GM12874 (cell line): ENCODE data around the gene ARMC12.

ENCODE experiments used
- CTCF ChIP-seq: IDR thresholded peaks from 2 replicates; pipeline ENCODE4 v1.5.1; 2011; ENCODE audit warnings: low read depth, mild to moderate bottlenecking, control low read depth, low read length, moderate library complexity; ENCODE audit not compliant: insufficient read depth

ARMC12 gene

GRCh38 chr6:35754452-35755277, 17.8 kb downstream of the ARMC12 start:
- TF ChIP-seq CTCF = no peak

- no peak for TF ChIP-seq CTCF
Observed at GRCh38 chr6:35755278-35755924, 18.6 kb downstream of the ARMC12 start.

GRCh38 chr6:35757456-35758123, 20.8 kb downstream of the ARMC12 start:
- peak; percentile 59 for TF ChIP-seq CTCF

- TF ChIP-seq CTCF = no peak
Observed at GRCh38 chr6:35759426-35759825, 22.6 kb downstream of the ARMC12 start.

GRCh38 chr6:35765739-35766138, 28.9 kb downstream of the ARMC12 start:
- TF ChIP-seq CTCF = no peak

GRCh38 chr6:35769211-35769610, 32.4 kb downstream of the ARMC12 start:
- TF ChIP-seq CTCF = no peak

- no peak for TF ChIP-seq CTCF
Observed at GRCh38 chr6:35771343-35771627, 34.5 kb downstream of the ARMC12 start.
